Omental fat pad (tissue), 4 donors: ENCODE measurements around the gene REXO5. TPM values are rescaled to one million over a fixed set of nuclear protein-coding genes. Genes with fewer than 3 reads are reported as not detected.
A peak's percentile ranks its signal among the peaks of the same experiment; 100 is the strongest.

Experiments used
- ATAC-seq: fragments of 150-250 bp; one replicate; pipeline ENCODE4 v1.9.1; 2016; ENCODE audit warnings: mild to moderate bottlenecking, moderate library complexity; ENCODE audit not compliant: low FRiP score
- DNase-seq: peaks from one replicate; pipeline ENCODE4 v3.0.0-alpha.2; 2019; ENCODE audit warnings: low spot score
- CTCF ChIP-seq, 3 donors: fragments of 450-650 bp; IDR thresholded peaks; one replicate each; pipeline ENCODE4 v1.5.1; 2016 to 2017; ENCODE audit warnings: antibody characterized with exemption in 3 of 3, mild to moderate bottlenecking in 3 of 3, moderate library complexity in 2 of 3
- total RNA-seq, 4 donors: library from RNA; depleted of rRNA; stranded (reverse); fragments of >200 nt; gene quantifications; one replicate each; pipeline ENCODE4 v1.1.0, GENCODE V29; 2016

REXO5 gene
- total RNA-seq, 4 donors from 2014 or later = 1.7 to 4.6 (median 3.0) TPM

GRCh38 chr16:20880867-20881502 is 74.7 kb downstream of the REXO5 start:
- DNase-seq (no peak), ATAC-seq (no peak)
- no peak for TF ChIP-seq CTCF (IDR thresholded peaks at IDR 0.05)

- TF ChIP-seq CTCF (IDR thresholded peaks at IDR 0.05) = no peak
- ATAC-seq (no peak), DNase-seq (no peak)
Observed at GRCh38 chr16:20881503-20881878, 75.2 kb downstream of the REXO5 start.

GRCh38 chr16:20883554-20884239 is 77.4 kb downstream of the REXO5 start:
- DNase-seq (no peak), ATAC-seq (peak; percentile 13)
- no peak for TF ChIP-seq CTCF (IDR thresholded peaks at IDR 0.05)

- DNase-seq (no peak), ATAC-seq (peak; percentile 46)
- no peak for TF ChIP-seq CTCF (IDR thresholded peaks at IDR 0.05)
Observed at GRCh38 chr16:20884240-20884556, 77.9 kb downstream of the REXO5 start.

GRCh38 chr16:20886320-20886719 is 80.0 kb downstream of the REXO5 start:
- no peak for DNase-seq
- ATAC-seq = no peak
- TF ChIP-seq CTCF (IDR thresholded peaks at IDR 0.05) = no peak

- no peak for TF ChIP-seq CTCF (IDR thresholded peaks at IDR 0.05)
- no peak for ATAC-seq
- no peak for DNase-seq
Observed at GRCh38 chr16:20887207-20887606, 80.9 kb downstream of the REXO5 start.

- DNase-seq = no peak
- no peak for ATAC-seq
- TF ChIP-seq CTCF (IDR thresholded peaks at IDR 0.05) = no peak
Observed at GRCh38 chr16:20889625-20890275, 83.4 kb downstream of the REXO5 start.
